ENCODE results near the gene PITPNM2. TPM values are rescaled to one million over a fixed set of nuclear protein-coding genes. Genes with fewer than 3 reads are reported as not detected.
"Not testable (repeated sequence)": the region's sequence is repeated elsewhere in the genome, so short reads cannot be mapped to it uniquely, and the experiment has no call there.

Gene PITPNM2
- total and polyA plus RNA-seq, 2 of the 8 experiments (the other 6 are each of a cell fraction or from before 2014, with no cell fraction given) = 0.59 to 3.4 TPM

- H3K23ac ChIP-seq (ENCODE audit: insufficient read length); H3K4me2 ChIP-seq (ENCODE audit: insufficient read depth in 1 of 2, low read depth in 2 of 2, low read length in 2 of 2); H4K91ac ChIP-seq (replicated peaks; ENCODE audit: insufficient read length, low read length); H2BK120ac ChIP-seq (replicated peaks; ENCODE audit: low read depth, low read length); H3K79me1 ChIP-seq (ENCODE audit: low read depth, low read length); H2BK20ac ChIP-seq (ENCODE audit: low read length); H2BK15ac ChIP-seq (ENCODE audit: low read length); H3K4me3 ChIP-seq (ENCODE audit: extremely low read depth in 1 of 4, insufficient read depth in 2 of 4, low read depth in 3 of 4, low read length in 4 of 4); H3K36me3 ChIP-seq (ENCODE audit: control insufficient read depth in 2 of 4, insufficient read depth in 4 of 4, low read length in 3 of 4); H2AFZ ChIP-seq (ENCODE audit: low read length); H3K27me3 ChIP-seq (replicated peaks in 1 of 4; ENCODE audit: control insufficient read depth in 3 of 4, extremely low read depth in 1 of 4, insufficient read depth in 3 of 4, low read length in 3 of 4); H3K23me2 ChIP-seq (ENCODE audit: low read depth, low read length); H2AK5ac ChIP-seq (ENCODE audit: low read depth, low read length); H3K9me3 ChIP-seq (ENCODE audit: insufficient read depth in 2 of 2, low read depth in 1 of 2, low read length in 1 of 2); POLR2A ChIA-PET (ENCODE audit: partially characterized antibody); H4K20me1 ChIP-seq (replicated peaks in 1 of 2; ENCODE audit: control insufficient read depth in 1 of 2, insufficient read depth in 2 of 2, low read length in 2 of 2); H4K8ac ChIP-seq (ENCODE audit: extremely low read depth, insufficient read depth, low read length); H3K56ac ChIP-seq (replicated peaks; ENCODE audit: insufficient read length, low read depth, low read length); H3K79me2 ChIP-seq (ENCODE audit: control insufficient read depth in 1 of 2, insufficient read depth in 2 of 2, low read length in 2 of 2); H3K4ac ChIP-seq (replicated peaks; ENCODE audit: insufficient read length, low read depth, low read length); H3K14ac ChIP-seq (ENCODE audit: insufficient read length); H3K9ac ChIP-seq (replicated peaks in 1 of 4; ENCODE audit: extremely low read depth in 1 of 4, low read depth in 3 of 4, low read length in 3 of 4); DNase-seq (ENCODE audit: low read depth in 1 of 2, low spot score in 2 of 2); FAIRE-seq; H3K27ac ChIP-seq (ENCODE audit: low read depth, low read length); H4K5ac ChIP-seq (ENCODE audit: insufficient read length, low read depth, low read length): not testable (repeated sequence)
- Histone ChIP-seq H3K18ac (ENCODE audit: extremely low read depth, low read length) (peak overlapping the region; percentile 57; the same call in 1 of the 2 replicates), H2BK12ac (ENCODE audit: low read depth, low read length) (0 out of 2 replicates have a peak overlapping the region, but pooled peaks have one; percentile 23), H3K4me1 (replicated peaks in 1 of 4; ENCODE audit: control insufficient read depth in 3 of 4, insufficient read depth in 4 of 4, low read length in 3 of 4) (peaks cover 9 to 23% (median 16%) of the 10 kb centered on the region in 4 experiments), H2BK5ac (ENCODE audit: low read depth, low read length) (peak overlapping the region; percentile 29; the same call in 1 of the 2 replicates)
- CTCF ChIA-PET (ENCODE audit: partially characterized antibody) = interaction anchor here (0.6 to 1.8 kb wide), 4 partner anchors 49 to 134 kb away, joined by 3 to 5 read pairs (median 4); partner anchors contain the start of gene OGFOD2
- WGBS, 2 experiments (ENCODE audit: extremely low coverage in 1 of 2, insufficient coverage in 1 of 2, insufficient read length in 1 of 2, insufficient replicate concordance in 2 of 2, low coverage in 1 of 2, low lambda C conversion rate in 2 of 2, missing lambda C conversion rate in 1 of 2) = 83% methylated on average over 12 of the region's 12 CpGs; no CpG with 5 or more reads in 1 of the 2 experiments
Observed at GRCh38 chr12:123104094-123104493, 46.8 kb downstream of the PITPNM2 start.

Measured in H1 (cell line).